ENCODE results near the gene NSD2. TPM values are rescaled to one million over a fixed set of nuclear protein-coding genes. Genes with fewer than 3 reads are reported as not detected.
A peak's percentile ranks its signal among the peaks of the same experiment; 100 is the strongest.
"Not testable (repeated sequence)": the region's sequence is repeated elsewhere in the genome, so short reads cannot be mapped to it uniquely, and the experiment has no call there.

The NSD2 gene
- total RNA-seq, 1 experiment from 2014 or later: 136 TPM

- Histone ChIP-seq H3K23ac (ENCODE audit: insufficient read length, low read depth, low read length) (no peak overlapping the region), H4K20me1 (ENCODE audit: control insufficient read depth, insufficient read depth, insufficient read length) (no peaks in the 10 kb centered on the region), H2AFZ (ENCODE audit: low read length) (no peak overlapping the region), H3K4me1 (ENCODE audit: insufficient read depth, low read length) (no peaks in the 10 kb centered on the region), H3K27ac (ENCODE audit: insufficient read length, low read depth, low read length) (no peak overlapping the region), H2BK5ac (ENCODE audit: insufficient read length, low read length) (no peak overlapping the region), H4K8ac (replicated peaks; ENCODE audit: insufficient read length, low read depth, low read length) (no peak overlapping the region), H2BK120ac (ENCODE audit: low read depth, low read length, poor library complexity, severe bottlenecking) (no peak overlapping the region), H2BK12ac (ENCODE audit: insufficient read length, low read depth, low read length) (no peak overlapping the region), H3K27me3 (ENCODE audit: insufficient read depth, low read length) (no peaks in the 10 kb centered on the region), H3K79me1 (ENCODE audit: insufficient read depth, low read depth, low read length, poor library complexity, severe bottlenecking) (peaks cover 19% of the 10 kb centered on the region), H3K18ac (ENCODE audit: insufficient read length, low read depth, low read length) (no peak overlapping the region), H3K56ac (ENCODE audit: insufficient read length, low read depth, low read length) (no peak overlapping the region), H4K91ac (ENCODE audit: insufficient read length, low read depth, low read length) (no peak overlapping the region), H2BK20ac (ENCODE audit: low read depth, low read length, poor library complexity, severe bottlenecking) (no peak overlapping the region), H3K23me2 (ENCODE audit: insufficient read length, low read depth, low read length, poor library complexity, severe bottlenecking) (no peaks in the 10 kb centered on the region), H3K4ac (ENCODE audit: low read depth, low read length) (no peak overlapping the region), H2BK15ac (ENCODE audit: low read depth, low read length) (no peak overlapping the region), H3K79me2 (ENCODE audit: insufficient read depth, low read length) (peaks cover 12% of the 10 kb centered on the region; the same call in 1 of the 2 replicates), H4K5ac (ENCODE audit: insufficient read length, low read depth, low read length) (no peak overlapping the region), H3K9ac (ENCODE audit: extremely low read depth, insufficient read length, low read length) (no peak overlapping the region), H3K4me2 (ENCODE audit: insufficient read depth, insufficient read length, low read length) (no peak overlapping the region), H2AK5ac (ENCODE audit: insufficient read length, low read length) (no peak overlapping the region), H3T11ph (ENCODE audit: low read length) (no peak overlapping the region), H3K9me3 (ENCODE audit: control insufficient read depth, low read depth, low read length) (no peaks in the 10 kb centered on the region), H3K14ac (ENCODE audit: insufficient read depth, low read length) (no peak overlapping the region)
- Mint-ChIP-seq H3K27me3 (ENCODE audit: low read depth) (no peaks in the 10 kb centered on the region; the same call in 1 of the 2 replicates), H3K27ac (peak overlapping the region in 1 of 3 experiments; percentile 10; a peak in 1 of 7 replicates), H3K9me3 (no peaks in the 10 kb centered on the region), H3K4me3 (no peak overlapping the region), H3K36me3 (ENCODE audit: insufficient read depth in 1 of 3, low read depth in 3 of 3) (peaks cover 21 to 41% (median 40%) of the 10 kb centered on the region in 3 experiments; a peak in 6 of 7 replicates), H3K4me1 (peaks cover 4 to 8% of the 10 kb centered on the region in 2 experiments)
- DNase-seq: no peak
- no CpG with 5 or more reads among the region's 19 CpGs for WGBS (ENCODE audit: extremely low coverage, insufficient read length, low lambda C conversion rate)
- no peak for TF ChIP-seq CTCF (conservative IDR thresholded peaks at IDR 0.05)
Measured at GRCh38 chr4:1993169-1993516, 122.0 kb downstream of the NSD2 start.

GRCh38 chr4:1993718-1994516 is 122.7 kb downstream of the NSD2 start:
- H4K91ac ChIP-seq (ENCODE audit: insufficient read length, low read depth, low read length); H3K4me1 ChIP-seq (ENCODE audit: insufficient read depth, low read length); H3K9ac ChIP-seq (ENCODE audit: extremely low read depth, insufficient read length, low read length); H2AK5ac ChIP-seq (ENCODE audit: insufficient read length, low read length); H3K4ac ChIP-seq (ENCODE audit: low read depth, low read length); H4K20me1 ChIP-seq (ENCODE audit: control insufficient read depth, insufficient read depth, insufficient read length); H3K18ac ChIP-seq (ENCODE audit: insufficient read length, low read depth, low read length); H2BK15ac ChIP-seq (ENCODE audit: low read depth, low read length); H2BK120ac ChIP-seq (ENCODE audit: low read depth, low read length, poor library complexity, severe bottlenecking); H2BK5ac ChIP-seq (ENCODE audit: insufficient read length, low read length); DNase-seq; H3K56ac ChIP-seq (ENCODE audit: insufficient read length, low read depth, low read length); H3K23me2 ChIP-seq (ENCODE audit: insufficient read length, low read depth, low read length, poor library complexity, severe bottlenecking); H2BK20ac ChIP-seq (ENCODE audit: low read depth, low read length, poor library complexity, severe bottlenecking); H2BK12ac ChIP-seq (ENCODE audit: insufficient read length, low read depth, low read length); H3K27me3 Mint-ChIP-seq (ENCODE audit: low read depth); H3K27ac ChIP-seq (ENCODE audit: insufficient read length, low read depth, low read length); H3K9me3 Mint-ChIP-seq; H4K8ac ChIP-seq (replicated peaks; ENCODE audit: insufficient read length, low read depth, low read length); H3K4me3 Mint-ChIP-seq; H4K5ac ChIP-seq (ENCODE audit: insufficient read length, low read depth, low read length); H3K27me3 ChIP-seq (ENCODE audit: insufficient read depth, low read length); H2AFZ ChIP-seq (ENCODE audit: low read length); H3K9me3 ChIP-seq (ENCODE audit: control insufficient read depth, low read depth, low read length); H3T11ph ChIP-seq (ENCODE audit: low read length); H3K4me2 ChIP-seq (ENCODE audit: insufficient read depth, insufficient read length, low read length); H3K14ac ChIP-seq (ENCODE audit: insufficient read depth, low read length); H3K23ac ChIP-seq (ENCODE audit: insufficient read length, low read depth, low read length): not testable (repeated sequence)
- Histone ChIP-seq H3K79me1 (ENCODE audit: insufficient read depth, low read depth, low read length, poor library complexity, severe bottlenecking) (peaks cover 19% of the 10 kb centered on the region), H3K79me2 (ENCODE audit: insufficient read depth, low read length) (peaks cover 17% of the 10 kb centered on the region; the same call in 1 of the 2 replicates)
- peak overlapping the region in 1 of 3 experiments; percentile 62; a peak in 1 of 7 replicates for H3K27ac Mint-ChIP-seq
- WGBS (ENCODE audit: extremely low coverage, insufficient read length, low lambda C conversion rate): no CpG with 5 or more reads among the region's 20 CpGs
- H3K4me1 Mint-ChIP-seq: peaks cover 12 to 15% of the 10 kb centered on the region in 2 experiments
- peaks cover 19 to 37% (median 34%) of the 10 kb centered on the region in 3 experiments; a peak in 6 of 7 replicates for H3K36me3 Mint-ChIP-seq (ENCODE audit: insufficient read depth in 1 of 3, low read depth in 3 of 3)

Measured in H9 (cell line).